ENCODE measurements around the gene WFIKKN1. TPM values are rescaled to one million over a fixed set of nuclear protein-coding genes. Genes with fewer than 3 reads are reported as not detected.

WFIKKN1 gene
- total and polyA plus RNA-seq, 4 donors = 0.30 to 1.4 (median 0.79) TPM

DNA sequence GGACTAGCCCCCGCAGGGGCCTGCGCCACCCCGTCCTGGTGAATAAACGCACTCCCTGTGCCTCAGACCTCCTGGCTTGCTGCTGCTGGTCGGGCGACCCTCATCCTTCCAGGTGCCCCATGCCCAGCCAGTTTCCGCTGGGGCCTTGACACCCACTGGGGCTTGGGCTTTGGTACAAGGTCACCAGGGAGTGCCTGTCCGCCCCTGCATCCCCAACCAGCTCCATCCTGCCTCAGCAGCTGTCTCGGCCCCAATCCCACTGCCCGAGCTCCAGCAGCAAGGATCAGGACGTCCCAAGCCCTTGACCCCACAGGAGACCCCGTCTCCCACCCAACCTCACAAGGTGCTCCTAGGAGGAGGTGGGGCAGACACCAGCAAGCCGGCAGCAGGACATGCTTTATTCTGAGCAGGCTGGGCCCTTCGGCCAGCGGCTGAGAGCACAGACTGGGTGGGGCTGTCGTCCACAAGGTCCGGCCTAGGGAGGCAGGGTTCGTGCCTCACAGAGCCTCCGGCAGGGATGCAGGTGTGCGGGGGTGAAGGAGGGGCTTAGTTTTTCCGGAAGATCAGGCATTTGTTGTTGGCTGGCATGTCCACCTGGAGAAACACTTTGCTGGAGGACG, 3.4 kb downstream of the WFIKKN1 start:
- WGBS (ENCODE audit: insufficient coverage) = 92% methylated on average over 19 of the region's 22 CpGs
- no peak overlapping the region for H3K4me3 ChIP-seq (ENCODE audit: low read depth, low read length)
- H3K9me3 ChIP-seq (ENCODE audit: control insufficient read depth, insufficient read depth, low read length) = no peaks in the 10 kb centered on the region
- H3K4me1 ChIP-seq (ENCODE audit: control insufficient read depth, insufficient read depth, low read length) = peaks cover 49% of the 10 kb centered on the region
- H3K36me3 ChIP-seq (ENCODE audit: control insufficient read depth, insufficient read depth, low read length) = peaks cover 58% of the 10 kb centered on the region
- no peak for DNase-seq (ENCODE audit: low read depth in 4 of 6, low spot score in 6 of 6)
- H3K27me3 ChIP-seq (ENCODE audit: control insufficient read depth, insufficient read depth, low read length) = no peaks in the 10 kb centered on the region
- H3K27ac ChIP-seq (ENCODE audit: low read depth, low read length) = no peak overlapping the region

DNA sequence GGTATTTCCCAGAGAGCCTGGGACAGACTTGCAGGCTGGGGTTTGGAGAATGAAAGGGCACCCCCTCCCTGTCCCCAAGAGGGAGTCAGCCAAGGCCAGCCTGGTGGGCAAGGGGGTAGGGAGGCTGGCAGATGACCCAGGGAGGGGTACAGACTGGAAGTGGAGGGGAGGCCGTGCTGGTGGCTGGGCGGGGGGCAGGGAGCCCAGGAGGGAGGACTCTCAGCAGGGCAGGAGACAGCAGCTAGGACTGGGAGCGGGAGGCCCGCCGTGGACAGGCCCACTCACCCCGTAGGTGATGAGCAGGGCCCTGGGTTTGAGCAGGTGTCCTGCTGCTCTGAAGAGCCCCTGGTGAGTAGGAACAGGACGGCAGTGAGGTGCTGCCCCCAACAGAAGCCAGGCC, 4.2 kb downstream of the WFIKKN1 start:
- Histone ChIP-seq H3K36me3 (ENCODE audit: control insufficient read depth, insufficient read depth, low read length) (peaks cover 50% of the 10 kb centered on the region), H3K27ac (ENCODE audit: low read depth, low read length) (no peak overlapping the region), H3K9me3 (ENCODE audit: control insufficient read depth, insufficient read depth, low read length) (no peaks in the 10 kb centered on the region), H3K4me1 (ENCODE audit: control insufficient read depth, insufficient read depth, low read length) (peaks cover 41% of the 10 kb centered on the region), H3K4me3 (ENCODE audit: low read depth, low read length) (peak overlapping the region; percentile 95), H3K27me3 (ENCODE audit: control insufficient read depth, insufficient read depth, low read length) (no peaks in the 10 kb centered on the region)
- DNase-seq (ENCODE audit: low read depth in 4 of 6, low spot score in 6 of 6) = no peak
- 94% methylated on average over 6 of the region's 7 CpGs for WGBS (ENCODE audit: insufficient coverage)

DNA sequence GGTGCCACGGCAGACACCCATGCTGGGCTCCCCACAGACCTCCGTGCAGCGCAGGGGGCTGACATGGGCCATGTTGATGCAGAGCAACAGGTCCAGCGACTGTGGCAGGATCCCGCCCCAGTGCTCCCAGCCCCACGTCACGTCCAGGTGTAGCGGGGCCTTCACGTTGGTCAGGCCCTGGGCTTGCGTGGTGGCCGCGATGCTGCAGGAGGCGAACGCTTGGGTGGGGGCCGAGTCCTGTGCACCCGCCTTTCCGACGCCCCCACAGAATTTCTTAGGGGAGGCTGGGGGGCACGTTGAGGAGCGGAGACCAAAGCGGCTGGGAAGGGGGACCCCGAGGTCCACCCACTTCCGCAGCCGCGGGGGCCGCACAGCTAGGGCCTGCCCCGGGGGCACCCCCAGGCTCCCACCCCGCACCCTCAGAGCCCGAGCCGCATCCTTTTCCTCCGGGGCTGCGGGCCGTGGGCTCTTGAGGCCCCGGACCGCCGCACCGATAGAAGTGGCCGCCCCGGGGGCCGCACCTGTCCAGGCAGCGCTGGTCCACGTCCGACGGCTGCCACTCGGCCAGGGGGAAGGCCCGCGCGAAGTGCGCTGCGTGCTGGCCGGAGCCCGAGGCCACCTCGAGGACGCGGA, 4.9 kb downstream of the WFIKKN1 start:
- Histone ChIP-seq H3K27ac (ENCODE audit: low read depth, low read length) (peak overlapping the region; percentile 100), H3K9me3 (ENCODE audit: control insufficient read depth, insufficient read depth, low read length) (no peaks in the 10 kb centered on the region), H3K4me3 (ENCODE audit: low read depth, low read length) (peak overlapping the region; percentile 95), H3K27me3 (ENCODE audit: control insufficient read depth, insufficient read depth, low read length) (no peaks in the 10 kb centered on the region), H3K36me3 (ENCODE audit: control insufficient read depth, insufficient read depth, low read length) (peaks cover 43% of the 10 kb centered on the region), H3K4me1 (ENCODE audit: control insufficient read depth, insufficient read depth, low read length) (peaks cover 38% of the 10 kb centered on the region)
- peak in 2 of 6 donors; percentile 11 to 37 for DNase-seq (ENCODE audit: low read depth in 4 of 6, low spot score in 6 of 6)
- WGBS (ENCODE audit: insufficient coverage) = 6% methylated on average over 55 of the region's 55 CpGs

DNA sequence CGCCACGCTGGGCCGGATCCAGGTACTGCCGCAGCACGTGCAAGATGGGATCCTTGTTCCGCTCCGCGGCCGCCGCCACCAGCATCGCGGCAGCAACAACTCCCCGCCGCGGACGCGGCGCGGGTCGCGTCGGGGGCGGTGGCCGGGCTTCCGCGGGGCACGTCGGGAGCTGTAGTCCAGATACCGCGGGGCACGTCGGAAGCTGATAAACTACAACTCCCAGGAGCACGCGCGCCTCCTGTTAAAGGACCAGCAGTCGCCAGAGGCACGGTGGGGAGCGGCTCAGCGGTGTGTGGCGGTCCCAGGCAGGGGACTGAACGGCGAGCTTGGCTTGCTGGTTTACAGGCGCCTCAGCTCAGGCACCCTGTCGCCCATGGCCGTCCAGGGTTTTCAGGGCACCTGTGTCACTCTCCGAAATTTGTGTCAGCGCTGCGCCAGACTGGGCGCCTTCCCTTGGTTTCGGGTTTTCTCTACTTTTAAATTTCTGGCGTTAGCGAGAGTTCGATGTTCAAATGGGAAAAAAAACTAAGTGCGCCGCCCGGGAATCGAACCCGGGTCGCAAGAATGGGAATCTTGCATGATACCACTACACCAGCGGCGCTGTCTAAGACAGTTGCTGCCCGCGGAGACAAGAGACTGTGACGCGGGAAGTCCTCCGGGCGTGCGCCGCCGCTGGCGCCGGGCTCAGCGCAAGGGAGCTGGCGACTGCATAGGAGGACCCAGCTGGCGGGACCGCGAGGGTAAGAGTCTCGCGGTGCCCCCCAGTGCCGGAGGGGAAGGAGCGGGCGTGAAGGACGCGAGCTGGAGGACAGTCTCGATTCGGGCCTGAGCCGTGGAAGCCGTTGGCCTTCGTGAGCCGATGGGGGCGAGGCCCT, 5.7 kb downstream of the WFIKKN1 start, which contains the start of gene METTL26:
Gene METTL26 (minus strand): TSS at position 100 of the 875 bp plus-strand sequence. CDS start 15 bp downstream, at position 85.
- DNase-seq (ENCODE audit: low read depth in 4 of 6, low spot score in 6 of 6) = peak; percentile 89 to 99 (median 92)
- Histone ChIP-seq H3K27ac (ENCODE audit: low read depth, low read length) (peak within 1 kb of the TSS; percentile 100), H3K27me3 (ENCODE audit: control insufficient read depth, insufficient read depth, low read length) (no peaks in the 10 kb centered on the region), H3K9me3 (ENCODE audit: control insufficient read depth, insufficient read depth, low read length) (no peaks in the 10 kb centered on the region), H3K36me3 (ENCODE audit: control insufficient read depth, insufficient read depth, low read length) (peaks cover 39% of the 10 kb centered on the region), H3K4me1 (ENCODE audit: control insufficient read depth, insufficient read depth, low read length) (peaks cover 39% of the 10 kb centered on the region), H3K4me3 (ENCODE audit: low read depth, low read length) (peak within 1 kb of the TSS; percentile 95)
- WGBS (ENCODE audit: insufficient coverage) = under 1% methylated on average over 91 of the region's 91 CpGs

DNA sequence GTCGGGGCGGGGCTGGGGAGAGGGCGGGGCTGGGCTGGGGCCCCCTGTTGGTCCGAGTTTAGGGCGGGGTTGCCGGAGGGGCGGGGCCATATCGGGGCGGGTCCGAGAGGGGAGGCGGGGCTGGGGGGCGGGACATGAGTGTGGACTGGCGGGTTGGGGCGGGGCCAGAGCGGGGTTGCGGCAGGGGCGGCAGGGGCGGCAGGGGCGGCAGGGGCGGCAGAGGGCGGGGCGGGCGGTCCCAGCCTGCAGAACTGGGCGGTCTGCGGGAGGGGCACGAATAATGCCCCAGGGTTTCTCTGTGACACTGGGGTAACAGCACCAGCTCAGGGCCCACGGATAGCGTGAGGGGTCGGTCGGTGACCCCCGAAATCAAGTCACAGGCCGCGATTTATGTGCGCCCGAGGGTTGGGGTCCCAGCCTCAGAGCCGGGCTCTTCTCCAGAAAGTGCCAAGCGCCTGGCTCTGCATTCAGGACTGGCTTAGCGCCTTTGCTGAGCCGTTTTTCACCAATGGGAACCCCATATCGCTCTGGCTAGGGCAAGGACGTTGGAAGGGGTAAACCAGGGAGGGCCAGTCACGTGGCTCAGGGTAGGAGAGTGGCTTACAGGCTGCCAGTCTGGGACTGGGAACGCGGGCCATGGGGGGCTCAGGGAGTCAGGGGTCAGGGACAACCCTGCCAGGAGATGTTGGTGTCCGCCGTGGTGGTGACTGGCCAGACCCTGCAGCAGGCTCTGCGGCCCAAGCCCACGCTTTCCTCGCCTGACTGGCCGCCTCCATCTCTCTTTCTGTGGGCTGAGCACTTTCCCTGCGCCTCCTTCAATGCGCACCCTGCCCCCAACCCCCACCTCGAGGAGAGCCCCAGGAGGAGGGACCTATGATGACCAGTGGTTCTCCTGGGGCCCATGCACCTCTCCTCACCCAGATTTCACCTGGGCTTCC, 6.6 kb downstream of the WFIKKN1 start:
- Histone ChIP-seq H3K9me3 (ENCODE audit: control insufficient read depth, insufficient read depth, low read length) (no peaks in the 10 kb centered on the region), H3K36me3 (ENCODE audit: control insufficient read depth, insufficient read depth, low read length) (peaks cover 35% of the 10 kb centered on the region), H3K27ac (ENCODE audit: low read depth, low read length) (peak overlapping the region; percentile 100), H3K4me1 (ENCODE audit: control insufficient read depth, insufficient read depth, low read length) (peaks cover 40% of the 10 kb centered on the region), H3K4me3 (ENCODE audit: low read depth, low read length) (peak overlapping the region; percentile 95), H3K27me3 (ENCODE audit: control insufficient read depth, insufficient read depth, low read length) (no peaks in the 10 kb centered on the region)
- DNase-seq (ENCODE audit: low read depth in 4 of 6, low spot score in 6 of 6) = peak in 5 of 6 donors; percentile 76 to 96 (median 79)
- WGBS (ENCODE audit: insufficient coverage) = 18% methylated on average over 38 of the region's 53 CpGs

DNA sequence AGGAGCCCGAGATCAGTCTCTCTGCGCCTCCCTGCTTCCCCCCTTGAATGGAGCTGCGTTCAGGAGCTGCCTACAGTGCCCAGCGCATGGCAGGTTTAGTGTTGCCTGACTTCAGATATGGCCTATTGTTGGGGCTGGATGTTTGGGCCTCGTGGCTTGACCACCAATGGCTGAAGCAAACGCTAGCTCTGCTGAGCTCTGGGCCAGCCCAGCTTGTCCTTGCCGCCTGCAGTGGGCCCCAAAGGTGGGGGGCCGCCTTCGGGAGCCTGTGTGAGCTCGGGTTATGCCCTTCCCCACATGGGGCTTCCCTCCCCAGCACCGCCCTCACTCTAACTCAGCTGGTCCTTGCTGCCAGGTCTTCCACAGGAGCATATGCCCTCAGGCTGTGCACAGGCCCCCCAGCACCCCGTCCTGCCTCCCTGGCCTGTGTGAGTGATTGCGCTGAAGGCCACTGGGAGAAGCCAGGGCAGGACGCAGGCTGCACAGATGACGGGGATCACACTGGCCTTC, 7.3 kb downstream of the WFIKKN1 start:
- peaks cover 48% of the 10 kb centered on the region for H3K4me1 ChIP-seq (ENCODE audit: control insufficient read depth, insufficient read depth, low read length)

DNA sequence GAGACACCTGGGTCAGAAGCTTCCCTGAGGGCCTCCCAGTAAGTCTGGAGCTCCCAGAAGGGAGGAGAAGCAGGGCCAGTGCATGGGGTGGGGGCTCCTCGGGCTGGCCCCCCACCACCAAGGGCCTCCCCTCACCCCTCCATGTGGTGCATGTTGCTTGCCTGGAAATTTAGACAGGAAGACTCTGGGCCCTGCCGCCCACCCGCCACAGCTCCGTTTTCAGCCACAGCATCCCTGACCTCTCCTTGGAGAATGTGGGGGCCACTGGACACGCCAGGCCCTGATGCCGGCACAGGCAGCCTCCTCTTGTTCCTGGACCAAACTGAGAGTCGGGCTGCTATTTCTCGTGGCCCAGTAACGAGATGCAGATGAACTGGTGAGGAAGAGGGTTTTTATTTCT, 8.1 kb downstream of the WFIKKN1 start:
- Histone ChIP-seq H3K9me3 (ENCODE audit: control insufficient read depth, insufficient read depth, low read length) (no peaks in the 10 kb centered on the region), H3K36me3 (ENCODE audit: control insufficient read depth, insufficient read depth, low read length) (peaks cover 22% of the 10 kb centered on the region), H3K4me3 (ENCODE audit: low read depth, low read length) (no peak overlapping the region), H3K27me3 (ENCODE audit: control insufficient read depth, insufficient read depth, low read length) (no peaks in the 10 kb centered on the region), H3K27ac (ENCODE audit: low read depth, low read length) (no peak overlapping the region), H3K4me1 (ENCODE audit: control insufficient read depth, insufficient read depth, low read length) (peaks cover 54% of the 10 kb centered on the region)
- DNase-seq (ENCODE audit: low read depth in 4 of 6, low spot score in 6 of 6) = no peak
- WGBS (ENCODE audit: insufficient coverage) = 83% methylated on average over 6 of the region's 9 CpGs

More for the DNA sequence above, 7.3 kb downstream of the WFIKKN1 start:
- Histone ChIP-seq H3K4me3 (ENCODE audit: low read depth, low read length) (no peak overlapping the region), H3K36me3 (ENCODE audit: control insufficient read depth, insufficient read depth, low read length) (peaks cover 28% of the 10 kb centered on the region), H3K9me3 (ENCODE audit: control insufficient read depth, insufficient read depth, low read length) (no peaks in the 10 kb centered on the region), H3K27ac (ENCODE audit: low read depth, low read length) (no peak overlapping the region), H3K27me3 (ENCODE audit: control insufficient read depth, insufficient read depth, low read length) (no peaks in the 10 kb centered on the region)
- 70% methylated on average over 12 of the region's 15 CpGs for WGBS (ENCODE audit: insufficient coverage)
- no peak for DNase-seq (ENCODE audit: low read depth in 4 of 6, low spot score in 6 of 6)

DNA sequence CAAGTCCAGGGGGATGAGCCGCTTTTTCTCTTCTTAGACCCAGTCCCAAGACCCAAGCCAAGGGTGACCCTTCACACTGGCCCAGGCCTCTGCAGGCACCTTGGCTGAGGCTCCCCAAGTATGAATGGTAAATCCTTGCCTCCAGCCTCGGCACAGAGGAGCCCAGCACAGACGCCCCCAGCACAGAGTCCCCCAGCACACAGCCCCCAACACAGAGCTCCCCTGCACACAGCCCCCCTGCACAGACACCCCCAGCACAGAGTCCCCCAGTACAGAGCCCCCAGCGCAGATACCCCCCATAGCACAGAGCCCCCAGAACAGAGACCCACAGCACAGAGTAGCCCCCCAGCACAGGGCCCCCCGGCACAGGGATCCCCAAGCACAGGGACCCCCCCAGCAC, 9.8 kb downstream of the WFIKKN1 start:
- Histone ChIP-seq H3K4me1 (ENCODE audit: control insufficient read depth, insufficient read depth, low read length) (peaks cover 42% of the 10 kb centered on the region), H3K27me3 (ENCODE audit: control insufficient read depth, insufficient read depth, low read length) (no peaks in the 10 kb centered on the region), H3K4me3 (ENCODE audit: low read depth, low read length) (peak overlapping the region; percentile 66), H3K9me3 (ENCODE audit: control insufficient read depth, insufficient read depth, low read length) (no peaks in the 10 kb centered on the region), H3K27ac (ENCODE audit: low read depth, low read length) (no peak overlapping the region), H3K36me3 (ENCODE audit: control insufficient read depth, insufficient read depth, low read length) (peaks cover 16% of the 10 kb centered on the region)
- no peak for DNase-seq (ENCODE audit: low read depth in 4 of 6, low spot score in 6 of 6)
- WGBS (ENCODE audit: insufficient coverage) = 88% methylated on average over 2 of the region's 5 CpGs
